SU-DHL-6 (cell line): ENCODE measurements around the gene PPP2R2C.

Experiments used
- H2AFZ ChIP-seq: fragments of 200-600 bp; sonication (generic); 2 replicates; pipeline ENCODE4 v1.6.1; 2014; ENCODE audit warnings: low read depth, mild to moderate bottlenecking, moderate library complexity, mixed read lengths, antibody characterized with exemption, low read length; ENCODE audit not compliant: severe bottlenecking
- H3F3A ChIP-seq: fragments of 200-600 bp; shearing (Covaris generic); 2 replicates; pipeline ENCODE4 v1.6.0; 2016; ENCODE audit warnings: antibody characterized with exemption, mild to moderate bottlenecking; ENCODE audit not compliant: insufficient read depth
- H3K27ac ChIP-seq: fragments of 200-600 bp; sonication (generic); 2 replicates; pipeline ENCODE4 v1.5.1; 2016; ENCODE audit warnings: low read depth, mild to moderate bottlenecking, low read length, moderate library complexity, mixed read lengths
- H3K27me3 ChIP-seq: fragments of 200-600 bp; sonication (generic), shearing (Covaris generic); 2 replicates; pipeline ENCODE4 v1.6.0; 2014; ENCODE audit warnings: mild to moderate bottlenecking, low read length
- H3K36me3 ChIP-seq: fragments of 200-600 bp; sonication (generic); 2 replicates; pipeline ENCODE4 v1.6.1; 2014; ENCODE audit warnings: mild to moderate bottlenecking, low read length, mixed read lengths
- H3K4me2 ChIP-seq: fragments of 300-600, 200-600 bp; shearing (Covaris generic), sonication (generic); 2 replicates; pipeline ENCODE4 v1.6.0; 2014; ENCODE audit warnings: low read length, low read depth, mild to moderate bottlenecking; ENCODE audit not compliant: poor library complexity, severe bottlenecking
- H3K4me3 ChIP-seq: fragments of 200-600 bp; sonication (generic); 2 replicates; pipeline ENCODE4 v1.5.1; 2014; ENCODE audit warnings: antibody characterized with exemption, low read length, mild to moderate bottlenecking, mixed read lengths; ENCODE audit not compliant: insufficient read depth, poor library complexity, severe bottlenecking
- H3K79me2 ChIP-seq: fragments of 200-600 bp; sonication (generic); 2 replicates; pipeline ENCODE4 v1.6.1; 2014; ENCODE audit warnings: mild to moderate bottlenecking, low read length, moderate library complexity; ENCODE audit not compliant: insufficient read depth
- H3K9ac ChIP-seq: fragments of 200-600 bp; sonication (generic); 2 replicates; pipeline ENCODE4 v1.7.0; 2014; ENCODE audit warnings: mild to moderate bottlenecking, low read length
- H3K9me2 ChIP-seq: fragments of 200-600 bp; sonication (generic); replicated peaks from 2 replicates; pipeline ENCODE4 v1.6.1; 2014; ENCODE audit warnings: low read length; ENCODE audit not compliant: insufficient read depth
- H3K9me3 ChIP-seq: fragments of 200-600 bp; sonication (generic); 2 replicates; pipeline ENCODE4 v1.6.1; 2014; ENCODE audit warnings: low read length, mixed read lengths; ENCODE audit not compliant: insufficient read depth
- H4K20me1 ChIP-seq: fragments of 200-600 bp; sonication (generic); 2 replicates; pipeline ENCODE4 v1.6.1; 2014; ENCODE audit warnings: low read depth, mild to moderate bottlenecking, antibody characterized with exemption, low read length, moderate library complexity, mixed read lengths
- EZH2phosphoT487 ChIP-seq: fragments of 200-600 bp; sonication (generic), shearing (Covaris generic); conservative IDR thresholded peaks from 2 replicates; pipeline ENCODE4 v1.6.1; 2018; ENCODE audit warnings: mild to moderate bottlenecking, antibody characterized with exemption, low read length, moderate library complexity, mixed read lengths
- TF ChIP-seq, protein P1 (sequence below): fragments of 200-600 bp; sonication (generic); IDR thresholded peaks from one replicate; pipeline ENCODE4 v1.5.1; 2017; ENCODE audit warnings: antibody characterized with exemption, mild to moderate bottlenecking, low read length, moderate library complexity; ENCODE audit not compliant: insufficient read depth, poor library complexity, severe bottlenecking

The PPP2R2C gene

DNA sequence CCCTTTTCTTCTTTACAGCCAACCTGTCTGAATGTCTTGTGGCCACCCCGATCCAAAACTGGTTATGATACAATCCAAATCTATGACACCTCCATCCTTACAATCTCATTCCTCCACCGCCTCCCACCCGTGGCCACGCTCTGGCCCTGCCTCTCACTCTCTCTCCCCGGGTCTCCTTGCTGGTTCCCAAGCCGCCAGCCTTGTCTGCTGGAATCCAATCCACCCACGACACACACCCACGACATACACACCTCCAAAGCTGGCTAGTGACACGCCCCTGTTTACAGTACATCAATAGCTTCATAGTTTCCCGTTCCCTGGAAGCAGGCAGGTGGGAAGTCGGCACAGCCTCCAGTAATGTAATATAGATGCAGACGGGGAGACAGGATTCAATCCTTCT is 103.8 kb downstream of the PPP2R2C start:
- H2AFZ ChIP-seq, result no peak overlapping the region
- no peak overlapping the region for H3K27ac ChIP-seq
- H3K4me3 ChIP-seq, result no peak overlapping the region
- H3F3A ChIP-seq, result no peaks in the 10 kb centered on the region
- no peak overlapping the region for H3K4me2 ChIP-seq
- H4K20me1 ChIP-seq, result no peaks in the 10 kb centered on the region
- H3K9me2 ChIP-seq, result no peaks in the 10 kb centered on the region
- TF ChIP-seq, protein P1, sequence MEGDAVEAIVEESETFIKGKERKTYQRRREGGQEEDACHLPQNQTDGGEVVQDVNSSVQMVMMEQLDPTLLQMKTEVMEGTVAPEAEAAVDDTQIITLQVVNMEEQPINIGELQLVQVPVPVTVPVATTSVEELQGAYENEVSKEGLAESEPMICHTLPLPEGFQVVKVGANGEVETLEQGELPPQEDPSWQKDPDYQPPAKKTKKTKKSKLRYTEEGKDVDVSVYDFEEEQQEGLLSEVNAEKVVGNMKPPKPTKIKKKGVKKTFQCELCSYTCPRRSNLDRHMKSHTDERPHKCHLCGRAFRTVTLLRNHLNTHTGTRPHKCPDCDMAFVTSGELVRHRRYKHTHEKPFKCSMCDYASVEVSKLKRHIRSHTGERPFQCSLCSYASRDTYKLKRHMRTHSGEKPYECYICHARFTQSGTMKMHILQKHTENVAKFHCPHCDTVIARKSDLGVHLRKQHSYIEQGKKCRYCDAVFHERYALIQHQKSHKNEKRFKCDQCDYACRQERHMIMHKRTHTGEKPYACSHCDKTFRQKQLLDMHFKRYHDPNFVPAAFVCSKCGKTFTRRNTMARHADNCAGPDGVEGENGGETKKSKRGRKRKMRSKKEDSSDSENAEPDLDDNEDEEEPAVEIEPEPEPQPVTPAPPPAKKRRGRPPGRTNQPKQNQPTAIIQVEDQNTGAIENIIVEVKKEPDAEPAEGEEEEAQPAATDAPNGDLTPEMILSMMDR, result no peak
- TF ChIP-seq EZH2phosphoT487, result 0 out of 2 replicates have a peak, but pooled peaks have one; percentile 16
- no peaks in the 10 kb centered on the region for H3K9me3 ChIP-seq
- no peaks in the 10 kb centered on the region for H3K36me3 ChIP-seq
- H3K27me3 ChIP-seq, result no peaks in the 10 kb centered on the region
- no peak overlapping the region for H3K9ac ChIP-seq
- H3K79me2 ChIP-seq, result no peaks in the 10 kb centered on the region

DNA sequence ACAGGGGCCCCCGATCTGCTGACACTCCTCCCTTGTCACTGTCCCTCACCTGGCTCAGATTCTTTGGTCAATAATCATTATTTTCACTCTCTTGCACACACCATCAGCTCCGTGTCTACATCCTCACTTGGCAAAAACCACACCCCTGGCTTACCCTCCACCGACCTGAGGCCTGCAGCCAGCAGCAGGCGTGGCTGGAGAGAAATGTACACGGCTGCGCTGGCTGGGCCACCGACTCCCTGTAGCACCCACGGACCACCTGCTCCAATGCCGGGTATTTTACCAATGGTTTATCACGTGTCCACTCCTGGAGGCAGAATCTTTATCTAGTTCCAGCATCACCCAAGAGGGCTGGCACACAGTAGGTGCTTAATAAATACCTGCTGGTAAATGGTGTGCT is 104.3 kb downstream of the PPP2R2C start:
- no peaks in the 10 kb centered on the region for H3K27me3 ChIP-seq
- H2AFZ ChIP-seq, result no peak overlapping the region
- H3K36me3 ChIP-seq, result no peaks in the 10 kb centered on the region
- H3F3A ChIP-seq, result no peaks in the 10 kb centered on the region
- no peak overlapping the region for H3K4me2 ChIP-seq
- H3K27ac ChIP-seq, result no peak overlapping the region
- no peak overlapping the region for H3K9ac ChIP-seq
- TF ChIP-seq EZH2phosphoT487, result no peak
- TF ChIP-seq, protein P1, result no peak
- no peaks in the 10 kb centered on the region for H4K20me1 ChIP-seq
- H3K4me3 ChIP-seq, result no peak overlapping the region
- no peaks in the 10 kb centered on the region for H3K9me2 ChIP-seq
- H3K9me3 ChIP-seq, result no peaks in the 10 kb centered on the region
- H3K79me2 ChIP-seq, result no peaks in the 10 kb centered on the region

GRCh38 chr4:6367371-6367851 is 105.0 kb downstream of the PPP2R2C start:
- Histone ChIP-seq H3K9me2 (no peaks in the 10 kb centered on the region), H3K4me2 (no peak overlapping the region), H3K27ac (no peak overlapping the region)

More at GRCh38 chr4:6367371-6367851, 105.0 kb downstream of the PPP2R2C start:
- Histone ChIP-seq H3F3A (no peaks in the 10 kb centered on the region), H2AFZ (no peak overlapping the region), H3K9me3 (no peaks in the 10 kb centered on the region), H3K79me2 (no peaks in the 10 kb centered on the region), H3K27me3 (no peaks in the 10 kb centered on the region), H3K4me3 (no peak overlapping the region), H3K36me3 (no peaks in the 10 kb centered on the region), H4K20me1 (no peaks in the 10 kb centered on the region), H3K9ac (no peak overlapping the region)
- no peak for TF ChIP-seq EZH2phosphoT487
- TF ChIP-seq, protein P1, result no peak
